GM23338 (cell line): ENCODE data around the gene CARD16.

Experiments
- CREB1 ChIP-seq: fragments of 250-450 bp; sonication (Bioruptor Pico); IDR thresholded peaks from 2 replicates; pipeline ENCODE4 v1.5.0; 2020; ENCODE audit warnings: low read depth, mild to moderate bottlenecking, moderate library complexity
- ETS1 ChIP-seq: IDR thresholded peaks from 2 replicates; pipeline ENCODE4 v1.6.1; 2016; ENCODE audit warnings: antibody characterized with exemption
- EZH2 ChIP-seq: fragments of 200-600 bp; sonication (generic); IDR thresholded peaks from one replicate; pipeline ENCODE4 v1.8.0; 2017; ENCODE audit warnings: antibody characterized with exemption, mild to moderate bottlenecking, low read depth; ENCODE audit not compliant: unreplicated experiment
- EZH2phosphoT487 ChIP-seq: fragments of 200-600 bp; sonication (generic); IDR thresholded peaks from one replicate; pipeline ENCODE4 v1.8.1; 2018; ENCODE audit warnings: antibody characterized with exemption; ENCODE audit not compliant: unreplicated experiment
- JUNB ChIP-seq: IDR thresholded peaks from one replicate; pipeline ENCODE4 v1.6.1; 2016; ENCODE audit warnings: antibody characterized with exemption; ENCODE audit not compliant: unreplicated experiment
- NANOG ChIP-seq: IDR thresholded peaks from 2 replicates; pipeline ENCODE4 v1.6.1; 2016; ENCODE audit warnings: antibody characterized with exemption, borderline replicate concordance
- POLR2AphosphoS5 ChIP-seq: IDR thresholded peaks from 2 replicates; pipeline ENCODE4 v1.6.1; 2016; ENCODE audit warnings: antibody characterized with exemption, low read depth
- STAT1 ChIP-seq: IDR thresholded peaks from one replicate; pipeline ENCODE4 v1.6.1; 2016; ENCODE audit warnings: antibody characterized with exemption; ENCODE audit not compliant: unreplicated experiment
- TF ChIP-seq, protein P1 (sequence below), 2 experiments: fragments of 200-600 bp in 1 of 2; sonication (generic) in 1 of 2; conservative IDR thresholded peaks; 2 replicates each; pipeline versions ENCODE4 v1.5.1 to v1.6.1; 2016 to 2017; ENCODE audit warnings: antibody characterized with exemption in 2 of 2, low read depth in 2 of 2, mild to moderate bottlenecking in 2 of 2, moderate library complexity in 1 of 2
- TF ChIP-seq, protein P2 (sequence below): fragments of 250-450 bp; sonication (Bioruptor Pico); IDR thresholded peaks from 2 replicates; pipeline ENCODE4 v1.5.0; 2020; ENCODE audit warnings: mild to moderate bottlenecking, moderate library complexity
- TF ChIP-seq, protein P3 (sequence below): IDR thresholded peaks from one replicate; pipeline ENCODE4 v1.6.1; 2018; ENCODE audit warnings: antibody characterized with exemption; ENCODE audit not compliant: unreplicated experiment

DNA sequence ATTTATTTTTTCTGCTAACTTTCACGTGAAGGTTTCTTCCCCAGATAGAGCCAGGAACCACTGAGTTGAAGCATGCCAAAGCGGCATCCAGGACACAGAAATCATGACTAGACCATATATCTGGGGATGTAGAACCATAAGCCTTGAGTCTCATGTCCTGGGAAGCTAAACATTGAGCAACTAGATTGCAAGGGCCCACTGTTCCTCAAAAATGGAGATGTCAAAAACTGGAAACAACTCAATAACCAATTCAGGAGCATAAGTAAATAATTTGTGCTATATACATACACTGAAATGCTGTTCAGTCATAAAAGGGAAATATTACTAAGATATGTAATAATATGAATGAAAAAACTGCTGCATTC is 29.0 kb upstream of the CARD16 start:
- TF ChIP-seq, protein P1, sequence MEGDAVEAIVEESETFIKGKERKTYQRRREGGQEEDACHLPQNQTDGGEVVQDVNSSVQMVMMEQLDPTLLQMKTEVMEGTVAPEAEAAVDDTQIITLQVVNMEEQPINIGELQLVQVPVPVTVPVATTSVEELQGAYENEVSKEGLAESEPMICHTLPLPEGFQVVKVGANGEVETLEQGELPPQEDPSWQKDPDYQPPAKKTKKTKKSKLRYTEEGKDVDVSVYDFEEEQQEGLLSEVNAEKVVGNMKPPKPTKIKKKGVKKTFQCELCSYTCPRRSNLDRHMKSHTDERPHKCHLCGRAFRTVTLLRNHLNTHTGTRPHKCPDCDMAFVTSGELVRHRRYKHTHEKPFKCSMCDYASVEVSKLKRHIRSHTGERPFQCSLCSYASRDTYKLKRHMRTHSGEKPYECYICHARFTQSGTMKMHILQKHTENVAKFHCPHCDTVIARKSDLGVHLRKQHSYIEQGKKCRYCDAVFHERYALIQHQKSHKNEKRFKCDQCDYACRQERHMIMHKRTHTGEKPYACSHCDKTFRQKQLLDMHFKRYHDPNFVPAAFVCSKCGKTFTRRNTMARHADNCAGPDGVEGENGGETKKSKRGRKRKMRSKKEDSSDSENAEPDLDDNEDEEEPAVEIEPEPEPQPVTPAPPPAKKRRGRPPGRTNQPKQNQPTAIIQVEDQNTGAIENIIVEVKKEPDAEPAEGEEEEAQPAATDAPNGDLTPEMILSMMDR (conservative IDR thresholded peaks at IDR 0.05; ENCODE audit: low read depth in 2 of 2) = no peak
- TF ChIP-seq EZH2 (no peak), POLR2AphosphoS5 (no peak), EZH2phosphoT487 (no peak), JUNB (no peak), CREB1 (CRISPR knock-in tag) (no peak), ETS1 (no peak), NANOG (no peak), STAT1 (no peak)
- TF ChIP-seq, protein P2, sequence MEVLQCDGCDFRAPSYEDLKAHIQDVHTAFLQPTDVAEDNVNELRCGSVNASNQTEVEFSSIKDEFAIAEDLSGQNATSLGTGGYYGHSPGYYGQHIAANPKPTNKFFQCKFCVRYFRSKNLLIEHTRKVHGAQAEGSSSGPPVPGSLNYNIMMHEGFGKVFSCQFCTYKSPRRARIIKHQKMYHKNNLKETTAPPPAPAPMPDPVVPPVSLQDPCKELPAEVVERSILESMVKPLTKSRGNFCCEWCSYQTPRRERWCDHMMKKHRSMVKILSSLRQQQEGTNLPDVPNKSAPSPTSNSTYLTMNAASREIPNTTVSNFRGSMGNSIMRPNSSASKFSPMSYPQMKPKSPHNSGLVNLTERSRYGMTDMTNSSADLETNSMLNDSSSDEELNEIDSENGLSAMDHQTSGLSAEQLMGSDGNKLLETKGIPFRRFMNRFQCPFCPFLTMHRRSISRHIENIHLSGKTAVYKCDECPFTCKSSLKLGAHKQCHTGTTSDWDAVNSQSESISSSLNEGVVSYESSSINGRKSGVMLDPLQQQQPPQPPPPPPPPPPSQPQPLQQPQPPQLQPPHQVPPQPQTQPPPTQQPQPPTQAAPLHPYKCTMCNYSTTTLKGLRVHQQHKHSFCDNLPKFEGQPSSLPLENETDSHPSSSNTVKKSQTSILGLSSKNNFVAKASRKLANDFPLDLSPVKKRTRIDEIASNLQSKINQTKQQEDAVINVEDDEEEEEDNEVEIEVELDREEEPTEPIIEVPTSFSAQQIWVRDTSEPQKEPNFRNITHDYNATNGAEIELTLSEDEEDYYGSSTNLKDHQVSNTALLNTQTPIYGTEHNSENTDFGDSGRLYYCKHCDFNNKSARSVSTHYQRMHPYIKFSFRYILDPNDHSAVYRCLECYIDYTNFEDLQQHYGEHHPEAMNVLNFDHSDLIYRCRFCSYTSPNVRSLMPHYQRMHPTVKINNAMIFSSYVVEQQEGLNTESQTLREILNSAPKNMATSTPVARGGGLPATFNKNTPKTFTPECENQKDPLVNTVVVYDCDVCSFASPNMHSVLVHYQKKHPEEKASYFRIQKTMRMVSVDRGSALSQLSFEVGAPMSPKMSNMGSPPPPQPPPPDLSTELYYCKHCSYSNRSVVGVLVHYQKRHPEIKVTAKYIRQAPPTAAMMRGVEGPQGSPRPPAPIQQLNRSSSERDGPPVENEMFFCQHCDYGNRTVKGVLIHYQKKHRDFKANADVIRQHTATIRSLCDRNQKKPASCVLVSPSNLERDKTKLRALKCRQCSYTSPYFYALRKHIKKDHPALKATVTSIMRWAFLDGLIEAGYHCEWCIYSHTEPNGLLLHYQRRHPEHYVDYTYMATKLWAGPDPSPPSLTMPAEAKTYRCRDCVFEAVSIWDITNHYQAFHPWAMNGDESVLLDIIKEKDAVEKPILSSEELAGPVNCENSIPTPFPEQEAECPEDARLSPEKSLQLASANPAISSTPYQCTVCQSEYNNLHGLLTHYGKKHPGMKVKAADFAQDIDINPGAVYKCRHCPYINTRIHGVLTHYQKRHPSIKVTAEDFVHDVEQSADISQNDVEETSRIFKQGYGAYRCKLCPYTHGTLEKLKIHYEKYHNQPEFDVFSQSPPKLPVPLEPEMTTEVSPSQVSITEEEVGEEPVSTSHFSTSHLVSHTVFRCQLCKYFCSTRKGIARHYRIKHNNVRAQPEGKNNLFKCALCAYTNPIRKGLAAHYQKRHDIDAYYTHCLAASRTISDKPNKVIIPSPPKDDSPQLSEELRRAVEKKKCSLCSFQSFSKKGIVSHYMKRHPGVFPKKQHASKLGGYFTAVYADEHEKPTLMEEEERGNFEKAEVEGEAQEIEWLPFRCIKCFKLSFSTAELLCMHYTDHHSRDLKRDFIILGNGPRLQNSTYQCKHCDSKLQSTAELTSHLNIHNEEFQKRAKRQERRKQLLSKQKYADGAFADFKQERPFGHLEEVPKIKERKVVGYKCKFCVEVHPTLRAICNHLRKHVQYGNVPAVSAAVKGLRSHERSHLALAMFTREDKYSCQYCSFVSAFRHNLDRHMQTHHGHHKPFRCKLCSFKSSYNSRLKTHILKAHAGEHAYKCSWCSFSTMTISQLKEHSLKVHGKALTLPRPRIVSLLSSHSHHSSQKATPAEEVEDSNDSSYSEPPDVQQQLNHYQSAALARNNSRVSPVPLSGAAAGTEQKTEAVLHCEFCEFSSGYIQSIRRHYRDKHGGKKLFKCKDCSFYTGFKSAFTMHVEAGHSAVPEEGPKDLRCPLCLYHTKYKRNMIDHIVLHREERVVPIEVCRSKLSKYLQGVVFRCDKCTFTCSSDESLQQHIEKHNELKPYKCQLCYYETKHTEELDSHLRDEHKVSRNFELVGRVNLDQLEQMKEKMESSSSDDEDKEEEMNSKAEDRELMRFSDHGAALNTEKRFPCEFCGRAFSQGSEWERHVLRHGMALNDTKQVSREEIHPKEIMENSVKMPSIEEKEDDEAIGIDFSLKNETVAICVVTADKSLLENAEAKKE (CRISPR knock-in tag) = no peak
- TF ChIP-seq, protein P3, sequence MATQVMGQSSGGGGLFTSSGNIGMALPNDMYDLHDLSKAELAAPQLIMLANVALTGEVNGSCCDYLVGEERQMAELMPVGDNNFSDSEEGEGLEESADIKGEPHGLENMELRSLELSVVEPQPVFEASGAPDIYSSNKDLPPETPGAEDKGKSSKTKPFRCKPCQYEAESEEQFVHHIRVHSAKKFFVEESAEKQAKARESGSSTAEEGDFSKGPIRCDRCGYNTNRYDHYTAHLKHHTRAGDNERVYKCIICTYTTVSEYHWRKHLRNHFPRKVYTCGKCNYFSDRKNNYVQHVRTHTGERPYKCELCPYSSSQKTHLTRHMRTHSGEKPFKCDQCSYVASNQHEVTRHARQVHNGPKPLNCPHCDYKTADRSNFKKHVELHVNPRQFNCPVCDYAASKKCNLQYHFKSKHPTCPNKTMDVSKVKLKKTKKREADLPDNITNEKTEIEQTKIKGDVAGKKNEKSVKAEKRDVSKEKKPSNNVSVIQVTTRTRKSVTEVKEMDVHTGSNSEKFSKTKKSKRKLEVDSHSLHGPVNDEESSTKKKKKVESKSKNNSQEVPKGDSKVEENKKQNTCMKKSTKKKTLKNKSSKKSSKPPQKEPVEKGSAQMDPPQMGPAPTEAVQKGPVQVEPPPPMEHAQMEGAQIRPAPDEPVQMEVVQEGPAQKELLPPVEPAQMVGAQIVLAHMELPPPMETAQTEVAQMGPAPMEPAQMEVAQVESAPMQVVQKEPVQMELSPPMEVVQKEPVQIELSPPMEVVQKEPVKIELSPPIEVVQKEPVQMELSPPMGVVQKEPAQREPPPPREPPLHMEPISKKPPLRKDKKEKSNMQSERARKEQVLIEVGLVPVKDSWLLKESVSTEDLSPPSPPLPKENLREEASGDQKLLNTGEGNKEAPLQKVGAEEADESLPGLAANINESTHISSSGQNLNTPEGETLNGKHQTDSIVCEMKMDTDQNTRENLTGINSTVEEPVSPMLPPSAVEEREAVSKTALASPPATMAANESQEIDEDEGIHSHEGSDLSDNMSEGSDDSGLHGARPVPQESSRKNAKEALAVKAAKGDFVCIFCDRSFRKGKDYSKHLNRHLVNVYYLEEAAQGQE = no peak
